Measurements from ENCODE around the gene RPEL1. TPM values are rescaled to one million over a fixed set of nuclear protein-coding genes. Genes with fewer than 3 reads are reported as not detected.

RPEL1 gene
- total and polyA plus RNA-seq, 2 donors (not counting 1 experiment from before 2014, with no cell fraction given) = not detected

GRCh38 chr10:103284170-103284569 lies 38.5 kb downstream of the RPEL1 start:
- CTCF ChIA-PET = no interaction called here
- no peaks in the 10 kb centered on the region for H3K36me3 ChIP-seq (replicated peaks in 1 of 2; ENCODE audit: control extremely low read depth in 1 of 2, control insufficient read depth in 1 of 2, extremely low read depth in 1 of 2, insufficient read depth in 2 of 2, low read length in 1 of 2)
- no peak overlapping the region for H3K4me3 ChIP-seq (ENCODE audit: control extremely low read depth in 1 of 5, extremely low read depth in 1 of 5, insufficient read depth in 1 of 5, low read depth in 2 of 5, low read length in 4 of 5)
- no peaks in the 10 kb centered on the region for H3K79me2 ChIP-seq (ENCODE audit: control insufficient read depth, insufficient read depth, low read length)
- 92% methylated on average over 3 of the region's 11 CpGs for WGBS (ENCODE audit: insufficient coverage)
- no peaks in the 10 kb centered on the region for H3K4me1 ChIP-seq (ENCODE audit: control insufficient read depth in 2 of 2, insufficient read depth in 2 of 2, low read length in 2 of 2)
- DNase-seq (no peak), ATAC-seq (ENCODE audit: low read depth) (no peak)
- Mint-ChIP-seq H3K27me3 (peaks cover 58% of the 10 kb centered on the region), H3K27ac (no peak overlapping the region), H3K4me1 (no peaks in the 10 kb centered on the region), H3K4me3 (no peak overlapping the region), H3K9me3 (ENCODE audit: insufficient read depth) (no peaks in the 10 kb centered on the region)
- peaks cover 0 to 38% (median 21%) of the 10 kb centered on the region in 4 experiments for H3K27me3 ChIP-seq (replicated peaks in 1 of 4; ENCODE audit: control extremely low read depth in 1 of 4, control insufficient read depth in 3 of 4, insufficient read depth in 4 of 4, low read length in 3 of 4)
- no peaks in the 10 kb centered on the region for H3K9me3 ChIP-seq (ENCODE audit: control extremely low read depth in 1 of 3, control insufficient read depth in 2 of 3, insufficient read depth in 1 of 3, low read length in 2 of 3)
- POLR2A ChIA-PET = no interaction called here
- TF ChIP-seq EZH2 (IDR thresholded peaks at IDR 0.05; ENCODE audit: borderline replicate concordance, insufficient read depth, low read depth, low read length, poor library complexity, severe bottlenecking) = no peak
- no peak for TF ChIP-seq CTCF (IDR thresholded peaks at IDR 0.05)
- H4K20me1 ChIP-seq (ENCODE audit: control insufficient read depth, insufficient read depth, low read length, poor library complexity, severe bottlenecking) = no peaks in the 10 kb centered on the region
- no peak overlapping the region for H3K27ac ChIP-seq (ENCODE audit: low read length in 2 of 2)
- H3K9ac ChIP-seq (ENCODE audit: low read length) = no peak overlapping the region
- H3K4me2 ChIP-seq (replicated peaks; ENCODE audit: low read depth, low read length, poor library complexity, severe bottlenecking) = no peak overlapping the region
- intact Hi-C loops (cut with micrococcal nuclease) = no loop called here
- H2AFZ ChIP-seq (ENCODE audit: insufficient read depth, low read depth, low read length, poor library complexity, severe bottlenecking) = no peak overlapping the region

DNA sequence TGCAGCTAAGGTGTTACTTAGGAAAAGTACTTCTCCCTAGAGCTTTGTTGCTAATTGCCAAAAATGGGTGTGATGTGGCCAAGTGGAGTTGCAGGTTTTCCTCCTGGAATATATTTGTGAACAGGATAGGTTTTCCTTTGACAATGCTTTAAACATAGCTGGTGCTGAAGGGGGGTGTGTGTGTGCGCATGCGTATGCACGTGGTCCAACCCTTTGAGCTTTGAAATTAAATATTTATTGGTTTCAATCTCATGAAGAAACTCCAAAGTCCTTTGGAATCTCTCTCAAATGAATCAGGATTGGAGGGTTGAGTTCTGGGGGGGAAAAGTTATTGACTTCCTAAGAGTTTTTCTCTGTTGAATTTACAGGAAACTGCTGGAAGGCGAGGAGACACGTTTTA lies 42.3 kb downstream of the RPEL1 start:
- Histone ChIP-seq H3K4me3 (ENCODE audit: control extremely low read depth in 1 of 5, extremely low read depth in 1 of 5, insufficient read depth in 1 of 5, low read depth in 2 of 5, low read length in 4 of 5) (no peak overlapping the region), H3K4me1 (ENCODE audit: control insufficient read depth in 2 of 2, insufficient read depth in 2 of 2, low read length in 2 of 2) (no peaks in the 10 kb centered on the region), H2AFZ (ENCODE audit: insufficient read depth, low read depth, low read length, poor library complexity, severe bottlenecking) (no peak overlapping the region), H3K4me2 (replicated peaks; ENCODE audit: low read depth, low read length, poor library complexity, severe bottlenecking) (no peak overlapping the region), H3K9ac (ENCODE audit: low read length) (no peak overlapping the region), H3K36me3 (replicated peaks in 1 of 2; ENCODE audit: control extremely low read depth in 1 of 2, control insufficient read depth in 1 of 2, extremely low read depth in 1 of 2, insufficient read depth in 2 of 2, low read length in 1 of 2) (no peaks in the 10 kb centered on the region), H3K79me2 (ENCODE audit: control insufficient read depth, insufficient read depth, low read length) (no peaks in the 10 kb centered on the region), H3K27ac (ENCODE audit: low read length in 2 of 2) (no peak overlapping the region), H3K9me3 (ENCODE audit: control extremely low read depth in 1 of 3, control insufficient read depth in 2 of 3, insufficient read depth in 1 of 3, low read length in 2 of 3) (no peaks in the 10 kb centered on the region), H3K27me3 (replicated peaks in 1 of 4; ENCODE audit: control extremely low read depth in 1 of 4, control insufficient read depth in 3 of 4, insufficient read depth in 4 of 4, low read length in 3 of 4) (peaks cover 0 to 14% (median 8%) of the 10 kb centered on the region in 4 experiments), H4K20me1 (ENCODE audit: control insufficient read depth, insufficient read depth, low read length, poor library complexity, severe bottlenecking) (no peaks in the 10 kb centered on the region)
- no CpG with 5 or more reads among the region's 5 CpGs for WGBS (ENCODE audit: insufficient coverage)
- Mint-ChIP-seq H3K27me3 (peaks cover 40% of the 10 kb centered on the region), H3K27ac (no peak overlapping the region), H3K9me3 (ENCODE audit: insufficient read depth) (no peaks in the 10 kb centered on the region), H3K4me3 (no peak overlapping the region), H3K4me1 (no peaks in the 10 kb centered on the region)
- TF ChIP-seq CTCF (IDR thresholded peaks at IDR 0.05) = no peak
- no peak for TF ChIP-seq EZH2 (IDR thresholded peaks at IDR 0.05; ENCODE audit: borderline replicate concordance, insufficient read depth, low read depth, low read length, poor library complexity, severe bottlenecking)
- ChIA-PET POLR2A (no interaction called here), CTCF (no interaction called here)
- intact Hi-C loops (cut with micrococcal nuclease) = no loop called here
- no peak for ATAC-seq (ENCODE audit: low read depth)
- DNase-seq = no peak
